Right renal pelvis (tissue), 4 donors: ENCODE measurements around the gene PATL1. TPM values are rescaled to one million over a fixed set of nuclear protein-coding genes. Genes with fewer than 3 reads are reported as not detected.
"Not testable (repeated sequence)": the region's sequence is repeated elsewhere in the genome, so short reads cannot be mapped to it uniquely, and the experiment has no call there.

Experiments used
- DNase-seq, 4 donors: peaks; one replicate each; pipeline ENCODE4 v3.0.0-alpha.2; 2013; ENCODE audit warnings: low read depth in 4 of 4, low spot score in 3 of 4, missing footprints in 1 of 4
- polyA plus RNA-seq, 4 donors: library from polyadenylated mRNA; unstranded; fragments of 120-200 nt; gene quantifications; one replicate each; pipeline ENCODE4 v1.2.1, GENCODE V29; 2013; ENCODE audit not compliant: insufficient read length in 4 of 4

The PATL1 gene
- polyA plus RNA-seq, 4 donors: 37.8 to 50.2 (median 43.8) TPM

- no peak for DNase-seq
Measured at GRCh38 chr11:59674291-59674690, 5.5 kb upstream of the PATL1 start.

DNA sequence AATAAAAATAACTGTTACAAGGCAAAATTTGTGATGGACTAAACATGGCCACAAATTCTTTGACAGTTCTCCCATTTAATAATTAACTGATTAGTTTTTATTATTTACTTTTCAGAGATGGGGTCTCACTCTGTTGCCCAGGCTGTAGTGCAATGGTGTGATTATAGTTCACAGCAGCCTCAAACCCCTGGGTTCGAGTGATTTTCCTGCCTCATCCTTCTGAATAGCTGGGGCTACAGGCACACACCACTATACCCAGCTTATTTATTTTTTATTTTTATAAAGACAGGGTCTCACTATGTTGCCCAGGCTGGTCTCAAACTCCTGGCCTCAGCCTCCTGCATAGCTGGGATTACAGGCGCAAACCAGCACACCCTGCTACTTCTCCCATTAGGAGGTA, 4.5 kb upstream of the PATL1 start:
- no peak for DNase-seq

- no peak for DNase-seq
Measured at GRCh38 chr11:59671471-59671870, 2.6 kb upstream of the PATL1 start.

DNA sequence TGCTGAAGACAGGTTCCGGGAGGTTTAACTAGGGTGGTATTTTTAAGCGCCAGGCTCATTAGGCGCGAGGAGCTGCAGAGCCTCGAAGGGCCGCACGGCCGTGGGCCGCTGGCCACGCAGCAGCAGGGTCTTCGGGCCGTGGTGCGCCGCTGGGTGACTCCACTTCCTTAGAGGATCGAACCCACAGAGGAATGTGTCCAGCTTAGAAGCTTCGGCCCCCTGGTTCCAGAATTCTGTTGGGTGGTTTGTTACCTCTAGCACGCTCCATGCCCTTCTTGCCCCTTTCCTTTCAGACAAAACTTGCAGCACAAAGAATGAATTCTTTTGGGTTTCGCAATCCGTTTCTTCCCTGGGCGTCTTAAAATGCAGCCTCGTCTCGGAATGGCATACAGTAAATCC, 773 bp upstream of the PATL1 start:
- DNase-seq: peak in 1 of 4 donors; percentile 12

DNA sequence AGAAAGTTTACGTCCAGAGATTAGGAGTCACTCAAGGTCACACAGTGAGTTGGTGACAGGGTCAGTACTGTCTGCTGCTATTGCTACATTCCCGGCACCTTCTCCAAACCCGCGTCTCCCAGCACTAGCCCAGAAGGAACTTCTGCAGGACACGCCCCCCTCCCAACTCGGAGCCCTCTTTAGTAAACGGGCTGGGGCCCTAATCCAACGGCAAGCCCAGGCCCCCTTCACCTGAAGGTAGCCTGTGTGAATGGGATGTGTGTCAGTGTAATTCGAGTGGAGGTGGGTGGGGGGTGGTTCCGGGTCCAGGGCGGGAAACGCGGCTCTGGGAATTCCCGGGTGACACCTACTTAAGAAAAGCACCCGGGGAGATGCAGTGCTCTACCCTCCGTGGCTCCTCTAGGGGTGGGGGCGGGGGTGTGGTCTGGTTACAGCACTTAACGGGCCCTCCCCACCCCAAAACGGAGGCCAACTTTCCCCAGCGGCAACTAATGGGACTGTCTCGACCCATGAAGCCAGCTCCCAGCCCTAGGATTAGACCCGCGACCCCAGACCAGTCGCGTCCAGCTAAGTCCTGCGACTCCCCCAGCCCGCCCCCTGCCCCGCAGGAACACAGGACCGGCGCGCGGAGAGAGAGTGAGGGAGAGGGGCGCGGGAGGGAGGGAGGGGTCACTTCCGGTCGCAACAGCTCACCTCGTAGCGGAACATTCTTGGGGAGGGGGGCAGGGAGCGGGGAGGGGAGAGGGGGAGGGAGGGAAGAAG, 468 bp downstream of the PATL1 start:
- peak in 3 of 4 donors; percentile 3 to 23 (median 20) for DNase-seq

GRCh38 chr11:59667812-59668187, 1.0 kb downstream of the PATL1 start:
- no peak for DNase-seq

GRCh38 chr11:59666969-59667368, 1.9 kb downstream of the PATL1 start:
- DNase-seq: no peak

GRCh38 chr11:59660621-59661020, 8.2 kb downstream of the PATL1 start:
- no peak for DNase-seq

- no peak for DNase-seq
Measured at GRCh38 chr11:59659981-59660380, 8.9 kb downstream of the PATL1 start.

GRCh38 chr11:59658036-59658435, 10.8 kb downstream of the PATL1 start:
- DNase-seq: no peak

DNA sequence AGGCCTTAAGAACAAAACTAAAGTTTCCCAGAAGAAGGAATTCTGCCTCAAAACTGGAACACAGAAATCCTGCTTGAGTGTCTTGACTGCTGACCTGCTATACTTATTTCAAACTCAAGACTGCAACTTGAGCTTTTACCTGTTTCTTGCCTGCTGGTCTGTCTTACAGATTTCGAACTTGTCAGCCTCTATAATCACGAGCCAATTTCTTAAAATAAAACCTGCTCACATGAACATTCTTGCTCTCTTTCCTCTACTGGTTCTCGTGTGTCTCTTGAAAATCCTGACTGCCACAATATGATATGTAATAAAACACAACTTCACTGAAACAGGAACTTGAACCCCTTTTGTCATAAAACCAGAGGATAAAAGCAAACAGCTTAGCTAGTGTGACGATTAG, 13.9 kb downstream of the PATL1 start:
- no peak for DNase-seq

DNA sequence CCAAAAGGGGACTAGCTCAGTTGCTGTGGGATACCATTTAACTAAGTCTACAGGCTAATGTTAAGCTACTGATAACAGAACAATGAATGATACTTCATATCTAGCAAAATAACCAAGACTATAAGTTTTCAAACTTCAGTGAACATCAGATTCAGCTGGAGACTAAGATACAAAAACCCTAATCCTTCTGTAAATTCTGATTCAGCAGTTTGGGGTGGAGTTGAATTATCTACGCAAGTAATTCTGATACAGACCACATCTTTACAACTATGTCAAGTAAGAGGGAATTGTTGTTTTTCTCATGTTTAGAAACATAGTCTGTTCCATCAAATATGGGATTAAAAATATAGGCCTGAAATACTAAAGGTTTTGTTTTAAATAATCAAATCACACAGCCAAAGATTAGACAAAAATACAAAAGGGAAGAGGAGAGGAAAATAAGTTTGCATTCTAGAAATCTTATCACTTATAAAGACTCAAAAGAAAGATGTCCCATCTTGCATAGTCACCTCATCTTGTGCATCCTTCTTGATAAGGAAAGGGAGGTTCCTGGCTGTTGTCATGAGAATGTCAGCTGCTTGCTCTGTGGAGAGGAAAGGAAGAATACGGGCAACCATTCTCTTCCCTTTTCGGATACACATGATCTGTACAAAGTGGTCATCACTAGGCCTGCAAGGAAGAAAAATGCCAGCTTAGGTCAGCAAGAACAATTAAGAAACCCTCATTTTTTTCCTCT, 21.4 kb downstream of the PATL1 start:
- DNase-seq: no peak

DNA sequence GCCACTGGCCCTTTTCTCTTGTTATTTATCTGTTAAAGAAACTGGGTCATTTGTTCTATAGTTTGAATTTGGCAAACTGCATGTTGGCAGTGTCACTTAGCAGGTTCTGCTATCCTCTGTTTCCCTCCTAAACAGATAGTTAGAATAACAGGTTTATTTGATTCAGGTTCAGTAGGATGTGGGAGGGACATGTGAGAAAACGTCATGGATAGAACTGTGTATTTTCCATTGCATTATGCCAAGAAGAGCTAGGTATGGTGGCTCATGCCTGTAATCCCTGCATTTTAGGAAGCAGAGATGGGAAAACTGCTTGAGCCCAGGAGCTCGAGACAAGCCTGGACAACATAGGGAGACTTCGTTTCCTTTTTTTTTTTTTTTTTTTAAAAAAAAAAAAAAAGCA, 24.3 kb downstream of the PATL1 start:
- DNase-seq: no peak

- no peak for DNase-seq
Measured at GRCh38 chr11:59643390-59643789, 25.4 kb downstream of the PATL1 start.

GRCh38 chr11:59641156-59641555, 27.7 kb downstream of the PATL1 start:
- no peak for DNase-seq

DNA sequence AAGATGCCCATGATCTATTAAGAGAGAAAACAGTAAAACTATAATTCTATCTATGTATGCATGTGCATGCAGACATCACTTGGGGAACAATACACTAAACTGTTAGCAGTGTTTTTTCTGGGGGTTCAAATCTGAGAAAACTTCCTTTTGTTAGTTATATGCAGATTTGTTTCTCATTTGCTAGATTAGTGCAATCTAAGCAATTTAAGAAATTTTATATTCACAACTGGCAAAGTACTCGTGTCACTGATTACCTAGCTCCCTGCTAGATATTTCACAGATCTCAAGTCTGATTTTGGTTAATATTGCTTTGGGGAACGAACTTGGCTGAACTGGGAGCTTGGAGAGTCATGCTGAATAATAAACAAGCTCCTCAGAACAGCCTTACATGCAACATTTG, 38.3 kb downstream of the PATL1 start:
- DNase-seq: no peak

DNA sequence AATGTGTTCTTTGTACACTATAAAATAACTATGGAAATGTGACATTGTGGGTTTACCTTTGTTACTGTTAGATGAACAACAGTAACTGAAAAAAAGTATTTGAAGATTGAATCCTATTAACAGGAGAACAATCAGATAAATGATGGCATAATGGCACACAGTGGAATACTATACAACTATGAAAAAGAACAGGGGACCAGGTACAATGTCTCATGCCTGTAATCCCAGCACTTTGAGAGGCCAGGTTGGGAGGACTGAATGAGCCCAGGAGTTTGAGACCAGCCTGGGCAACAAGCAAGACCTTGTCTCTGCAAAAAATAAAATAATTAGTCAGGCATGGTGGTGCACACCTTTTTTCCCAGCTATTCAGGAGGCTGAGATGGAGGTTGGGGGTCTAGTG, 38.8 kb downstream of the PATL1 start:
- DNase-seq: no peak

GRCh38 chr11:59626969-59627368, 41.9 kb downstream of the PATL1 start:
- DNase-seq: not testable (repeated sequence)

- no peak for DNase-seq
Measured at GRCh38 chr11:59625703-59626102, 43.1 kb downstream of the PATL1 start.

- no peak for DNase-seq
Measured at GRCh38 chr11:59617876-59618275, 51.0 kb downstream of the PATL1 start.

DNA sequence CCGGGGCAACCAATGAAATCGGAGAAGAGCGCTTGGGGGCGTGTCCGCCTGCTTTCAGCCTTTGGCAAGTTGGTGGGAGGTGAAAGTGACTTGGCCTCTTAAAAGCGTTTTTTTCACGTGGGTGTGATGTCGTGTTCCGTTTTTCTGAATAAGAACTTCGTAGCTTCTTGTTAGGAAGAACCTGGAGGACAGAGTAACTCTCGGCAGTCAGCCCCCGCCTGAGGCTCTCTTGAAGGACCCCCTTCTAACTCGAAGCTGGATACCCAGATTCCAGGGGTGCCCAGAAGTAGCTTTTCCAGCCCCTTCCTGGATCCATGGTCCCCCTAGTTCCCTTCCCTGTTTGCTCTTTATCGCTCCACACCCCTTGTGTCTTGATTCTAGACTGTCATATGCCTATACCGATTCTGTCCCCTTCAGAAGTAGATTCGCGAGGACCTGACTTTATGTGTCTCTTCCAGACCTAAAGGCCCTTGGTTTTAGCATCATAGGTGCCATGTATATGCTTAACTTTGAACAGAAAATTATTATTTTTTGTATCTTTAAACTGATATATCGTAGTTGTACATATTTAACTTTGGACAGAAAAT, 52.3 kb downstream of the PATL1 start:
- DNase-seq: peak in 1 of 4 donors; percentile 14
